Lower lobe of right lung (tissue), 2 donors: Measurements from ENCODE around the gene PHRF1. TPM values are rescaled to one million over a fixed set of nuclear protein-coding genes. Genes with fewer than 3 reads are reported as not detected.

Source experiments
- ATAC-seq, 2 donors: fragments of 200-7000 bp; cut with Tn5 transposase; one replicate each; pipeline ENCODE4 v1.9.1; 2020 to 2022; ENCODE audit warnings: mild to moderate bottlenecking in 2 of 2, moderate library complexity in 2 of 2
- DNase-seq: peaks from one replicate; pipeline ENCODE4 v3.0.0-alpha.2; 2020
- H3K27ac ChIP-seq: fragments of 200-600 bp; one replicate; pipeline ENCODE4 v1.8.0; 2022
- H3K27me3 ChIP-seq: fragments of 200-600 bp; one replicate; pipeline ENCODE4 v1.8.0; 2022; ENCODE audit warnings: low read depth
- H3K36me3 ChIP-seq: fragments of 200-600 bp; one replicate; pipeline ENCODE4 v1.8.0; 2022; ENCODE audit warnings: mild to moderate bottlenecking
- H3K4me1 ChIP-seq: fragments of 200-600 bp; one replicate; pipeline ENCODE4 v1.8.0; 2022
- H3K4me3 ChIP-seq: fragments of 200-600 bp; one replicate; pipeline ENCODE4 v1.8.0; 2022; ENCODE audit warnings: mild to moderate bottlenecking
- H3K9me3 ChIP-seq: fragments of 200-600 bp; one replicate; pipeline ENCODE4 v1.8.0; 2022
- CTCF ChIP-seq: fragments of 200-600 bp; IDR thresholded peaks from one replicate; pipeline ENCODE4 v1.8.0; 2022; ENCODE audit warnings: antibody characterized with exemption, mild to moderate bottlenecking
- intact Hi-C: fragments of 100-400 bp; cut with DNase I; formaldehyde crosslinking; loops from one replicate; pipeline ENCODE4 v1.11.0; 2022
- total RNA-seq: library from RNA; stranded (reverse); fragmentation: NEBNext Ultra II Directional; extraction: Animal tissue kit (Norgen Biotek cat#: 25700); gene quantifications from one replicate; pipeline ENCODE4 v1.2.1, GENCODE V29; 2021
- donor health status: DM: no; HTN: yes; CAD: no; lungs with severe emphysema.

Gene PHRF1
- total RNA-seq, 1 donor from 2014 or later, result 31.5 TPM

GRCh38 chr11:544817-545166 is 31.5 kb upstream of the PHRF1 start:
- Histone ChIP-seq H3K4me3 (no peak overlapping the region), H3K9me3 (no peaks in the 10 kb centered on the region), H3K27ac (no peak overlapping the region), H3K27me3 (no peaks in the 10 kb centered on the region), H3K36me3 (no peaks in the 10 kb centered on the region), H3K4me1 (no peaks in the 10 kb centered on the region)
- ATAC-seq (peak in 1 of 2 donors; percentile 2), DNase-seq (no peak)
- intact Hi-C loops, result no loop called here
- TF ChIP-seq CTCF, result no peak

GRCh38 chr11:545171-545570 is 31.1 kb upstream of the PHRF1 start:
- intact Hi-C loops, result no loop called here

GRCh38 chr11:548700-549603 is 27.3 kb upstream of the PHRF1 start:
- H3K27ac ChIP-seq, result no peak overlapping the region
- peaks cover 18% of the 10 kb centered on the region for H3K27me3 ChIP-seq
- H3K4me3 ChIP-seq, result no peak overlapping the region
- no peaks in the 10 kb centered on the region for H3K9me3 ChIP-seq
- TF ChIP-seq CTCF, result no peak
- intact Hi-C loops, result no loop called here
- no peaks in the 10 kb centered on the region for H3K4me1 ChIP-seq
- DNase-seq (no peak), ATAC-seq (no peak)
- no peaks in the 10 kb centered on the region for H3K36me3 ChIP-seq

More at GRCh38 chr11:545171-545570, 31.1 kb upstream of the PHRF1 start:
- Histone ChIP-seq H3K4me3 (no peak overlapping the region), H3K36me3 (no peaks in the 10 kb centered on the region), H3K9me3 (no peaks in the 10 kb centered on the region), H3K27me3 (no peaks in the 10 kb centered on the region), H3K4me1 (no peaks in the 10 kb centered on the region), H3K27ac (no peak overlapping the region)
- ATAC-seq (no peak), DNase-seq (no peak)
- TF ChIP-seq CTCF, result no peak

- no peak overlapping the region for H3K27ac ChIP-seq
- peaks cover 28% of the 10 kb centered on the region for H3K27me3 ChIP-seq
- H3K4me1 ChIP-seq, result peaks cover 9% of the 10 kb centered on the region
- no peaks in the 10 kb centered on the region for H3K9me3 ChIP-seq
- no peaks in the 10 kb centered on the region for H3K36me3 ChIP-seq
- H3K4me3 ChIP-seq, result no peak overlapping the region
- TF ChIP-seq CTCF, result no peak
- DNase-seq (no peak), ATAC-seq (no peak)
- intact Hi-C loops, result no loop called here
Measured at GRCh38 chr11:550021-550745, 26.1 kb upstream of the PHRF1 start.

GRCh38 chr11:550746-551085 is 25.6 kb upstream of the PHRF1 start:
- Histone ChIP-seq H3K27ac (no peak overlapping the region), H3K27me3 (peaks cover 33% of the 10 kb centered on the region), H3K9me3 (no peaks in the 10 kb centered on the region), H3K4me1 (peaks cover 14% of the 10 kb centered on the region), H3K36me3 (no peaks in the 10 kb centered on the region), H3K4me3 (no peak overlapping the region)
- no peak for TF ChIP-seq CTCF
- intact Hi-C loops, result no loop called here
- ATAC-seq (no peak), DNase-seq (no peak)
